Endothelial cell of umbilical vein (primary cell): Measurements from ENCODE around the gene HCLS1.

Experiments
- EZH2 ChIP-seq: IDR thresholded peaks from 2 replicates; pipeline ENCODE4 v1.6.1; 2012; ENCODE audit warnings: borderline replicate concordance, low read depth, mild to moderate bottlenecking, moderate library complexity, low read length, inconsistent platforms; ENCODE audit not compliant: severe bottlenecking
- FOS ChIP-seq: IDR thresholded peaks from 2 replicates; pipeline ENCODE4 v1.6.1; 2011; ENCODE audit warnings: mild to moderate bottlenecking, low read length, moderate library complexity, borderline replicate concordance; ENCODE audit not compliant: insufficient read depth
- GATA2 ChIP-seq: IDR thresholded peaks from 2 replicates; pipeline ENCODE4 v1.7.0; 2011; ENCODE audit warnings: low read depth, mild to moderate bottlenecking, moderate library complexity, mixed read lengths, low read length; ENCODE audit not compliant: insufficient read length, insufficient read depth
- JUN ChIP-seq: IDR thresholded peaks from 2 replicates; pipeline ENCODE4 v1.6.1; 2011; ENCODE audit warnings: borderline replicate concordance, low read depth; ENCODE audit not compliant: insufficient read length, insufficient read depth
- MYC ChIP-seq: IDR thresholded peaks from one replicate; pipeline ENCODE4 v1.6.1; 2011; ENCODE audit warnings: mild to moderate bottlenecking, low read depth, low read length
- POLR2A ChIP-seq: IDR thresholded peaks from 2 replicates; pipeline ENCODE4 v1.6.1; 2012; ENCODE audit warnings: low read depth, mild to moderate bottlenecking, control low read depth, low read length
- POLR2AphosphoS5 ChIP-seq: IDR thresholded peaks from 2 replicates; pipeline ENCODE4 v1.6.1; 2012; ENCODE audit warnings: low read depth, mild to moderate bottlenecking, control low read depth, low read length, moderate library complexity; ENCODE audit not compliant: insufficient read depth
- TF ChIP-seq, protein P1 (sequence below), 2 donors: IDR thresholded peaks; 1 replicate in 1 of 2; 2 replicates in 1 of 2; pipeline ENCODE4 v1.5.1; 2011; ENCODE audit warnings: low read length in 2 of 2, mild to moderate bottlenecking in 2 of 2, moderate library complexity in 2 of 2, control low read depth in 1 of 2, inconsistent platforms in 1 of 2, low read depth in 1 of 2; ENCODE audit not compliant: insufficient read depth in 1 of 2; ENCODE audit errors: extremely low read depth in 1 of 2
- TF ChIP-seq, protein P2 (sequence below): IDR thresholded peaks from 2 replicates; pipeline ENCODE4 v1.6.1; 2011; ENCODE audit not compliant: insufficient read depth, insufficient read length

DNA sequence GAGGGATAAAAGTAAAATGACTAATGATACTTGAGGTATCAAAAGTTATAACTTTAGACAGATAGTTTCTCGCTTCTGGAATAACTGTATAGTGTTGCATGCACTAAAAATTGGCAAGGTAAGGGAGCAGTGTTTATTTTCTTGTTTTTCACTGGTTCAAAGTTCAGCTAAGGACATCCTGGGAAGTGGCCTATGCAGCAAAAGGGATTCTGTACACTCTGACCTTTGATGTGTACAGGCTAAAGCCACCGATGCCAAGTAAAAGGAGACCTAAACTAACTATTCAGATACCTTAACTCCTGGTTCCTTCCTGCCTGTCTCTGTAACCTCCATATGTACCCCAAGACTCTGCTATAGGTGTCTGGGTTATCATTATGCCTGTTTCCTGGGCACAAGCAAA is 65.9 kb downstream of the HCLS1 start:
- TF ChIP-seq EZH2 = no peak
- TF ChIP-seq, protein P1, sequence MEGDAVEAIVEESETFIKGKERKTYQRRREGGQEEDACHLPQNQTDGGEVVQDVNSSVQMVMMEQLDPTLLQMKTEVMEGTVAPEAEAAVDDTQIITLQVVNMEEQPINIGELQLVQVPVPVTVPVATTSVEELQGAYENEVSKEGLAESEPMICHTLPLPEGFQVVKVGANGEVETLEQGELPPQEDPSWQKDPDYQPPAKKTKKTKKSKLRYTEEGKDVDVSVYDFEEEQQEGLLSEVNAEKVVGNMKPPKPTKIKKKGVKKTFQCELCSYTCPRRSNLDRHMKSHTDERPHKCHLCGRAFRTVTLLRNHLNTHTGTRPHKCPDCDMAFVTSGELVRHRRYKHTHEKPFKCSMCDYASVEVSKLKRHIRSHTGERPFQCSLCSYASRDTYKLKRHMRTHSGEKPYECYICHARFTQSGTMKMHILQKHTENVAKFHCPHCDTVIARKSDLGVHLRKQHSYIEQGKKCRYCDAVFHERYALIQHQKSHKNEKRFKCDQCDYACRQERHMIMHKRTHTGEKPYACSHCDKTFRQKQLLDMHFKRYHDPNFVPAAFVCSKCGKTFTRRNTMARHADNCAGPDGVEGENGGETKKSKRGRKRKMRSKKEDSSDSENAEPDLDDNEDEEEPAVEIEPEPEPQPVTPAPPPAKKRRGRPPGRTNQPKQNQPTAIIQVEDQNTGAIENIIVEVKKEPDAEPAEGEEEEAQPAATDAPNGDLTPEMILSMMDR (IDR thresholded peaks at IDR 0.05; ENCODE audit: extremely low read depth in 1 of 2, insufficient read depth in 1 of 2, low read depth in 1 of 2, low read length in 2 of 2) = no peak
- TF ChIP-seq POLR2AphosphoS5 = no peak
- TF ChIP-seq, protein P2, sequence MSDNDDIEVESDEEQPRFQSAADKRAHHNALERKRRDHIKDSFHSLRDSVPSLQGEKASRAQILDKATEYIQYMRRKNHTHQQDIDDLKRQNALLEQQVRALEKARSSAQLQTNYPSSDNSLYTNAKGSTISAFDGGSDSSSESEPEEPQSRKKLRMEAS = no peak
- TF ChIP-seq POLR2A = no peak
- TF ChIP-seq JUN = no peak
- no peak for TF ChIP-seq MYC
- TF ChIP-seq GATA2 = no peak
- TF ChIP-seq FOS = no peak
